Heart right ventricle (tissue), 16 donors: ENCODE results near the gene CNIH2. TPM values are rescaled to one million over a fixed set of nuclear protein-coding genes. Genes with fewer than 3 reads are reported as not detected.

Experiments used
- ATAC-seq, 8 donors: fragments of 200-7000 bp; cut with Tn5 transposase; one replicate each; pipeline ENCODE4 v1.9.1; 2020; ENCODE audit warnings: mild to moderate bottlenecking in 8 of 8, moderate library complexity in 8 of 8, moderate number of reproducible peaks in 1 of 8
- DNase-seq, 2 donors: peaks; one replicate each; pipeline ENCODE4 v3.0.0-alpha.2; 2020
- H3K27ac ChIP-seq, 10 donors: fragments of 200-600 bp; sonication (generic) in 2 of 10; one replicate each; pipeline versions ENCODE4 v1.5.0 to v1.8.0; 2020 to 2022; ENCODE audit warnings: mild to moderate bottlenecking in 3 of 10
- H3K27me3 ChIP-seq, 7 donors: fragments of 200-600 bp; one replicate each; pipeline ENCODE4 v1.8.0; 2021 to 2022; ENCODE audit warnings: mild to moderate bottlenecking in 2 of 7
- H3K36me3 ChIP-seq, 9 donors: fragments of 200-600 bp; sonication (generic) in 1 of 9; one replicate each; pipeline versions ENCODE4 v1.5.0 to v1.8.0; 2020 to 2022; ENCODE audit warnings: mild to moderate bottlenecking in 2 of 9
- H3K4me1 ChIP-seq, 9 donors: fragments of 200-600 bp; sonication (generic) in 1 of 9; one replicate each; pipeline versions ENCODE4 v1.5.0 to v1.8.0; 2020 to 2022; ENCODE audit warnings: mild to moderate bottlenecking in 4 of 9
- H3K4me3 ChIP-seq, 10 donors: fragments of 200-600 bp; sonication (generic) in 2 of 10; one replicate each; pipeline versions ENCODE4 v1.5.0 to v1.8.0; 2020 to 2022; ENCODE audit warnings: mild to moderate bottlenecking in 7 of 10, moderate library complexity in 2 of 10
- H3K9me3 ChIP-seq, 11 donors: fragments of 200-600 bp in 10 of 11; sonication (generic) in 2 of 11; one replicate each; pipeline versions ENCODE4 v1.5.0 to v1.8.0; 2013 to 2022; ENCODE audit warnings: mild to moderate bottlenecking in 2 of 11, control low read depth in 1 of 11, moderate library complexity in 1 of 11
- WGBS, 2 donors: extraction: QIAGEN DNeasy Blood & Tissue Kit; methylation state at CpG; one replicate each; pipeline ENCODE4 v1.1.7; 2013; ENCODE audit warnings: inconsistent platforms in 1 of 2; 5-methylcytosine and 5-hydroxymethylcytosine counted together
- intact Hi-C, 10 donors: fragments of 100-400 bp; cut with DNase I; formaldehyde crosslinking; loops; one replicate each; pipeline versions ENCODE4 v1.11.1 to v1.14.2; 2022
- polyA plus RNA-seq, 2 donors: library from polyadenylated mRNA; stranded (reverse); fragments of 200-250 nt; gene quantifications; one replicate each; pipeline ENCODE4 v1.2.3, GENCODE V29; 2013
- total RNA-seq, 10 donors: library from RNA; stranded (reverse); fragmentation: NEBNext Ultra II Directional in 3 of 10; extraction: Animal tissue kit (Norgen Biotek cat#: 25700) in 3 of 10; gene quantifications; one replicate each; pipeline versions ENCODE4 v1.2.1 to v1.2.4, GENCODE V29; 2021 to 2023
- TF ChIP-seq, protein P1 (sequence below), 9 donors: fragments of 200-600 bp; sonication (generic) in 2 of 9; IDR thresholded peaks; one replicate each; pipeline versions ENCODE4 v1.5.0 to v1.8.0; 2021 to 2022; ENCODE audit warnings: antibody characterized with exemption in 9 of 9, mild to moderate bottlenecking in 5 of 9, moderate library complexity in 1 of 9
- donor health status: Arrhythmogenic right ventricular cardiomyopathy.
- donor health status: ischemic (EF 13 %, LVEDD 7.1; RV severe dilation, severe dysfunction).
- donor health status: healthy with polysubstance abuse.
- donor health status: DM: no; HTN: yes; CAD: no.
- donor health status: DM: no; HTN: no; CAD: no.
- donor health status: ischemic (EF 25% LVEDD 6.9; RV normal size, moderate dysfunction).
- donor health status: ischemic (EF 25% LVEDD 5.7; RV mildly dilated, moderate dysfunction).
- donor health status: healthy.
- donor health status: DM: yes; HTN: yes; CAD: no.
- donor health status: Ischemic cardiomyopathy.
- donor health status: ischemic (EF 35%, LVEDD 5.7; RV mildly dilated, moderate dysfunction).
- donor health status: nonischemic (EF 11% LVEDD 7.7; RV severe dilation, severe dysfunction).
- donor health status: DM: yes; HTN: yes; CAD: no.
- donor health status: PGD.
- donor health status: ischemic (EF 29% LVEDD 5.4; RV normal size, mild dysfunction).
- donor health status: nonischemic (EF 23%, LVEDD 6.1; RV moderate dilation, normal function).

CNIH2 gene
- total and polyA plus RNA-seq, 12 donors, result 0.06 to 0.57 (median 0.45) TPM; not detected in 7

DNA sequence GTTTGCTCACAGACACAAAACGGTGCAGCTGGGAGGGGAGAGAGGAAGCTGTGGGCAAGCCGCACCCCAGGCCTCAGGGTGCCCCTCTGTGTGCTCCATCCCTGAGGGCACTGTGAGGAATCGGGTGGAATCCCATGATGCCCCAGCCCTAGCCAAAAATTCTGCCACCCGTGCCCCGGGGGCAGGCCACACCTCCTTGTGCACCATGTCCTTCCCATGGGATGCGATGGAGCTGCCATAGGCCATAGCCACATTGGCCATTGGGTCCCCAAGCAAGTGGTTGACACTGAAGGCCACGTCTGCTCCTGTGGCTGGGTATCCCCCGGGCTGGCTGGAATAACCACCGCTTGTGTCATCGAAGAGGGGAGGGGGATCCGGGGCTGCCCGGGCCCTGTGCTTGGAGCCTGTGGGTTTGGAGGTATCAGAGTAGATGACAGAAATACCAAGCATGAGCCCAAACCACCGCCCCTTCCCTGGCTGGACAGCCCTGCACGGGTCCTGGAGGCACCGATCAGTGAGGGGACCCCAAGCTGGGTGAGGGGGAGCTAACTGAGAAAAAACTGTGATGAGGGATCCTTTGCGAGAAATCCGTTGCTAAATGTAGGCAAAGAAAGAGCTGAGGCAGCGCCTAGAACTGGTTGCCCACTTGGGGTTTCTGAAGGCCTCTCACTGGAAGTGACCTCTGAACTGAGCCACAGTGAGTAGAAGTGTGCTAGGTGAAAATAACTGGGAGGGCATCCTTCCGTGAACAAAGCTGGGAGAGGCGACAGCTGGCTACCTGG is 10.1 kb downstream of the CNIH2 start:
- peaks cover 7 to 25% (median 14%) of the 10 kb centered on the region in 7 donors for H3K27me3 ChIP-seq
- H3K4me1 ChIP-seq, result peaks cover 5 to 56% (median 39%) of the 10 kb centered on the region in 9 donors
- H3K4me3 ChIP-seq, result peak overlapping the region; percentile 63 to 98 (median 82)
- WGBS, 2 donors, result 41 to 43% methylated on average over 20 of the region's 20 CpGs
- H3K27ac ChIP-seq, result peak overlapping the region; percentile 82 to 98 (median 94)
- H3K9me3 ChIP-seq, result no peaks in the 10 kb centered on the region
- no peak for DNase-seq
- intact Hi-C loops, result loop anchor here in 2 of 10 donors (10.0 kb wide), 1 partner anchor 63 kb away; no protein-coding TSS in a partner anchor
- peaks cover 0 to 15% (median 0%) of the 10 kb centered on the region in 9 donors for H3K36me3 ChIP-seq
- TF ChIP-seq, protein P1, sequence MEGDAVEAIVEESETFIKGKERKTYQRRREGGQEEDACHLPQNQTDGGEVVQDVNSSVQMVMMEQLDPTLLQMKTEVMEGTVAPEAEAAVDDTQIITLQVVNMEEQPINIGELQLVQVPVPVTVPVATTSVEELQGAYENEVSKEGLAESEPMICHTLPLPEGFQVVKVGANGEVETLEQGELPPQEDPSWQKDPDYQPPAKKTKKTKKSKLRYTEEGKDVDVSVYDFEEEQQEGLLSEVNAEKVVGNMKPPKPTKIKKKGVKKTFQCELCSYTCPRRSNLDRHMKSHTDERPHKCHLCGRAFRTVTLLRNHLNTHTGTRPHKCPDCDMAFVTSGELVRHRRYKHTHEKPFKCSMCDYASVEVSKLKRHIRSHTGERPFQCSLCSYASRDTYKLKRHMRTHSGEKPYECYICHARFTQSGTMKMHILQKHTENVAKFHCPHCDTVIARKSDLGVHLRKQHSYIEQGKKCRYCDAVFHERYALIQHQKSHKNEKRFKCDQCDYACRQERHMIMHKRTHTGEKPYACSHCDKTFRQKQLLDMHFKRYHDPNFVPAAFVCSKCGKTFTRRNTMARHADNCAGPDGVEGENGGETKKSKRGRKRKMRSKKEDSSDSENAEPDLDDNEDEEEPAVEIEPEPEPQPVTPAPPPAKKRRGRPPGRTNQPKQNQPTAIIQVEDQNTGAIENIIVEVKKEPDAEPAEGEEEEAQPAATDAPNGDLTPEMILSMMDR (IDR thresholded peaks at IDR 0.05), result no peak
- ATAC-seq, result peak in 1 of 8 donors; percentile 0

DNA sequence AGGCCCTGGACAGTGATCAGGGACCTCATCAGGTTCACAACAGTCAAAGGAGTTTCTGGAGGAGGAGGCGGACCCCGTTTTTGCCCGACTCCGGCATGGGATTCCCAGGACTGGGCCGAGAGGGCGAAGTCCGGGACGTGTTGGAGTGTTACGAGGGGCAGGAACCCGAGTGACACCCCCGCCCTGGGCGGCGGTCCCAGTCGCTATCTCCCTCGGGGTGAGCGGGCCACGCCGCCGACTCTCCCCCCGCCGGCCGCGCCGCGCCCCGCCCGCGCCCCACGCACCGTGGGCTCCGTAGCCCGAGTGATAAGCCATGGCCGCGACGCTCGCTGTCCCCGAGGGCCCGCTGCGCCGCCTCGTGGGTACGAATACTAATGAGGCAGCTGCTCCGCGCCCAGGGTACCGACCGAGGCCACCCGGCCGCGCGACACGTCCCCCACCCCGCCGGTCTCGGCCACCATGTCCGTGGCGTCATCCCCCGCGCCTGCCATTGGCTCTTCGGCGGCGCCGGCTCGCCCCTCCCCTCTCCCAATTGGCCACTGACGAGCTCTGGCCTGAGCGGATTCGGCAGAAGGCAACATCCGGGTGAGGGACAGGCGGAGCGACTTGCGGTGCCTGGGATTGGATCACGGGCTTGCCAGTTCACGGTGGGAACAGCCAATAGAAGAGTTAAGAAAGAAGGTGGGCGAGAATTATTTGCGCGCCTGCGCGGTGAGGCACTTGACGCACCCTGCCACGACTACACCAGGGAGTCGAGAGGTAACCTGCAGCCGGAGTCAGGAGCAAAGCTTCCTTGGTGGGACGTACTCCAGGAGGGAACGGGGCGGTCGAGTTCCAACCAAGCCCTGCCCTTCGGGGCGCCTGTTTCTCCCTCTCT is 10.9 kb downstream of the CNIH2 start, which contains the start of gene YIF1A:
Gene YIF1A (minus strand): TSS at position 473 of the 877 bp plus-strand sequence. CDS start 158 bp downstream, at position 315.
- WGBS, 2 donors, result 0% methylated on average over 85 to 87 of the region's 87 CpGs
- TF ChIP-seq, protein P1 (IDR thresholded peaks at IDR 0.05), result peak in 3 of 9 donors; percentile 28 to 45 (median 31)
- Histone ChIP-seq H3K9me3 (no peaks in the 10 kb centered on the region), H3K36me3 (peaks cover 0 to 15% (median 0%) of the 10 kb centered on the region in 9 donors), H3K4me3 (peak within 1 kb of the TSS; percentile 63 to 98 (median 82)), H3K27me3 (peaks cover 13 to 34% (median 22%) of the 10 kb centered on the region in 7 donors), H3K4me1 (peaks cover 5 to 55% (median 39%) of the 10 kb centered on the region in 9 donors), H3K27ac (peak within 1 kb of the TSS; percentile 82 to 98 (median 94))
- ATAC-seq, result peak; percentile 92 to 98 (median 97)
- peak; percentile 98 to 99 for DNase-seq
- intact Hi-C loops, result loop anchor here in 3 of 10 donors (1.0 to 10.0 kb wide), 2 partner anchors 23 to 64 kb away; no protein-coding TSS in a partner anchor

DNA sequence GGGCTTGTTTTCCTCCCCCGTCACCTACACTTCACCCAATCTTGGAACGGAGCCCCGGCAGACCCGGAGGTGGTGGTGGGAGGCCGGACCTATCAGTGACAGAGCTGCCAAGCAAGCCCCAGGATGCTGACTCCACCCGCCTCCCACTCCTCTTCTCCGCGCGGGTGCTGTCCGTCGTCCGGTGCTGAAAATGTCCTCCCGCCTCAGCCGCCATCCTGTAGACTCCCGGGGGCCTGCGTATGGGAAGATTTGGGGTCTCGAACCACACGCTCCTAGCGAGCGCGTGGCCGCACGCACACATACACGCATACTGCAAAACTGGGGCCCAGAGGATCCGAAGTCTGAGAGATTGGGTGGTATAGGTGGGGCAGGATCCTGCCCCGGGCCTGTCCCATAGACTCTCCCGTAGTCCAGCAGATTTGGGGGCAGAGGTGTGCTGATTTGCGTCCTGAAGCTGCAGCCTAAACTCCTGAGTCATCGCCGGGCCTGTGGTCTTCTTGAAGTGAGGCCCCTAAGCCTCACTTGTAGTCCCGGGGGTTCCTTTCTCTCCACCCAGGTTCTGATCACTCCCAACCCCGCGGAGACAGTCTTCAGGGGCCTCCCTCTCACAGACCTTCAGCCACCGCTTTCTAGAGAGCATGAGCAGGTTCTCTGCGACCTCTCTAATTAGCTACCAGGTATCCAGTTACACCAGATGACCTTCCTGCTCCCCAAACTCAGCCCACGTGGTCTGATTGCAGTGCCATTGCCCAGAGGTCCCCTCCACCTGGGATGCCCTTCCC is 11.8 kb downstream of the CNIH2 start:
- TF ChIP-seq, protein P1 (IDR thresholded peaks at IDR 0.05), result no peak
- ATAC-seq (peak; percentile 32 to 76 (median 61)), DNase-seq (peak; percentile 71 to 78)
- Histone ChIP-seq H3K27me3 (peaks cover 17 to 42% (median 30%) of the 10 kb centered on the region in 7 donors), H3K36me3 (peaks cover 0 to 7% (median 0%) of the 10 kb centered on the region in 9 donors), H3K27ac (peak overlapping the region in 9 of 10 donors; percentile 82 to 98 (median 95)), H3K9me3 (no peaks in the 10 kb centered on the region), H3K4me1 (peaks cover 5 to 54% (median 39%) of the 10 kb centered on the region in 9 donors), H3K4me3 (peak overlapping the region; percentile 26 to 98 (median 82))
- WGBS, 2 donors, result 9 to 10% methylated on average over 35 to 36 of the region's 36 CpGs
- intact Hi-C loops, result loop anchor here in 3 of 10 donors (1.0 to 10.0 kb wide), 2 partner anchors 23 to 65 kb away; no protein-coding TSS in a partner anchor
